LNCaP clone FGC (cell line): Measurements from ENCODE around the gene DCAF11.

Experiments
- DNase-seq: peaks from one replicate; pipeline ENCODE4 v3.0.0-alpha.2; 2011; ENCODE audit warnings: low read depth
- H3K4me3 ChIP-seq: 2 replicates; pipeline ENCODE4 v1.5.1; 2011; ENCODE audit warnings: mild to moderate bottlenecking, low read depth, low read length, control low read depth
- TF ChIP-seq, protein P1 (sequence below): IDR thresholded peaks from 2 replicates; pipeline ENCODE4 v1.5.1; 2012; ENCODE audit warnings: mild to moderate bottlenecking; ENCODE audit not compliant: control insufficient read depth, insufficient read depth; ENCODE audit errors: extremely low read depth

Gene DCAF11

GRCh38 chr14:24080142-24080530 lies 34.4 kb upstream of the DCAF11 start:
- DNase-seq, result no peak
- TF ChIP-seq, protein P1, sequence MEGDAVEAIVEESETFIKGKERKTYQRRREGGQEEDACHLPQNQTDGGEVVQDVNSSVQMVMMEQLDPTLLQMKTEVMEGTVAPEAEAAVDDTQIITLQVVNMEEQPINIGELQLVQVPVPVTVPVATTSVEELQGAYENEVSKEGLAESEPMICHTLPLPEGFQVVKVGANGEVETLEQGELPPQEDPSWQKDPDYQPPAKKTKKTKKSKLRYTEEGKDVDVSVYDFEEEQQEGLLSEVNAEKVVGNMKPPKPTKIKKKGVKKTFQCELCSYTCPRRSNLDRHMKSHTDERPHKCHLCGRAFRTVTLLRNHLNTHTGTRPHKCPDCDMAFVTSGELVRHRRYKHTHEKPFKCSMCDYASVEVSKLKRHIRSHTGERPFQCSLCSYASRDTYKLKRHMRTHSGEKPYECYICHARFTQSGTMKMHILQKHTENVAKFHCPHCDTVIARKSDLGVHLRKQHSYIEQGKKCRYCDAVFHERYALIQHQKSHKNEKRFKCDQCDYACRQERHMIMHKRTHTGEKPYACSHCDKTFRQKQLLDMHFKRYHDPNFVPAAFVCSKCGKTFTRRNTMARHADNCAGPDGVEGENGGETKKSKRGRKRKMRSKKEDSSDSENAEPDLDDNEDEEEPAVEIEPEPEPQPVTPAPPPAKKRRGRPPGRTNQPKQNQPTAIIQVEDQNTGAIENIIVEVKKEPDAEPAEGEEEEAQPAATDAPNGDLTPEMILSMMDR, result no peak
- no peak overlapping the region for H3K4me3 ChIP-seq

GRCh38 chr14:24080888-24081738 lies 33.5 kb upstream of the DCAF11 start:
- TF ChIP-seq, protein P1, result no peak
- no peak for DNase-seq
- H3K4me3 ChIP-seq, result peak overlapping the region; percentile 54

- DNase-seq, result no peak
- TF ChIP-seq, protein P1, result no peak
- peak overlapping the region; percentile 54 for H3K4me3 ChIP-seq
These were observed 32.8 kb upstream of the DCAF11 start for GRCh38 chr14:24081739-24082211.

- no peak overlapping the region for H3K4me3 ChIP-seq
- DNase-seq, result no peak
These were observed 32.0 kb upstream of the DCAF11 start for GRCh38 chr14:24082411-24083080.

DNA sequence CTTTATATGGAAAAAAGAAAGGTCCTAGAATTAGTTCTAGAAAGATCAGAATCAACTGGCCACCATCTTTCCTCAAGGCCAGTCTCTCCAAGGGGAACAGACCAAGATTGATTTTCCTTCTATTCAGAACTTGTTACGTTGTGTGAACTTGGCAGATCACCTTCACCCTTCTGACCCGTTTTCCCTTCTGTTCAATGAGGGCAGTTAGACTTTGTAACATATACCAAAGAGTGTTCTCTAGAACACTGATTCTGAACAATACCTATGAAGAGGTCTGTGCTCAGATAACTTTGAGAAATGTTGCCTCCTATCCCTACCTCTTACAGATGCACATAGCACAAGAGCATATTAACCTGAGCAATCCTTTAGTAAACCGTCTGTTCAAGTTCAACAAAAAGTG lies 31.1 kb upstream of the DCAF11 start:
- no peak overlapping the region for H3K4me3 ChIP-seq
- DNase-seq, result no peak
- TF ChIP-seq, protein P1, result no peak

More at GRCh38 chr14:24082411-24083080, 32.0 kb upstream of the DCAF11 start:
- TF ChIP-seq, protein P1, result no peak

DNA sequence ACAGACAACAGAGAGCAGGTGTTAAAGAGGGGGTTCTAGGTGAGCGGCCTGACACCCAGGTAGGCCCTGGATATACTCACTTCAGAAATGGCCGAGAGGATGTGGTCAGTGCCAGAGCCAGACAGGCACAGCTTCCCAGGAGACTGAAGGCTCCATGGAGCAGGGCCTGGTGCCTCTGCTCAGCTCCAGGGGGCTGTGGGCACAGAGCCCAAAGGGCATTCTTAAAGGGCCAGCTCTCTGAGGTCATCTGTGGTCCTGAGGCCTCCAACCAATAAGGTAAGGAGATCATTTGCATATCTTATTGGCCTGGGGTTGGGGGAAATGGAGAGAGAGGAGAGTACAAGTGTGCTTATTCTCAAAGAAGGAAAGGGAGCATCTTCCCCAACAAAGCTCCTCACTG lies 30.1 kb upstream of the DCAF11 start:
- TF ChIP-seq, protein P1, result no peak
- H3K4me3 ChIP-seq, result no peak overlapping the region
- no peak for DNase-seq
